C4-2B (cell line): ENCODE results near the gene SNED1.

ENCODE experiments used
- ZFX ChIP-seq: fragments of 450-650 bp; IDR thresholded peaks from 2 replicates; pipeline ENCODE4 v1.6.1; 2017
- TF ChIP-seq, protein P1 (sequence below): fragments of 450-650 bp; conservative IDR thresholded peaks from 2 replicates; pipeline ENCODE4 v1.5.1; 2017; ENCODE audit warnings: mild to moderate bottlenecking

GRCh38 chr2:241009191-241009590, 10.8 kb downstream of the SNED1 start:
- TF ChIP-seq, protein P1, sequence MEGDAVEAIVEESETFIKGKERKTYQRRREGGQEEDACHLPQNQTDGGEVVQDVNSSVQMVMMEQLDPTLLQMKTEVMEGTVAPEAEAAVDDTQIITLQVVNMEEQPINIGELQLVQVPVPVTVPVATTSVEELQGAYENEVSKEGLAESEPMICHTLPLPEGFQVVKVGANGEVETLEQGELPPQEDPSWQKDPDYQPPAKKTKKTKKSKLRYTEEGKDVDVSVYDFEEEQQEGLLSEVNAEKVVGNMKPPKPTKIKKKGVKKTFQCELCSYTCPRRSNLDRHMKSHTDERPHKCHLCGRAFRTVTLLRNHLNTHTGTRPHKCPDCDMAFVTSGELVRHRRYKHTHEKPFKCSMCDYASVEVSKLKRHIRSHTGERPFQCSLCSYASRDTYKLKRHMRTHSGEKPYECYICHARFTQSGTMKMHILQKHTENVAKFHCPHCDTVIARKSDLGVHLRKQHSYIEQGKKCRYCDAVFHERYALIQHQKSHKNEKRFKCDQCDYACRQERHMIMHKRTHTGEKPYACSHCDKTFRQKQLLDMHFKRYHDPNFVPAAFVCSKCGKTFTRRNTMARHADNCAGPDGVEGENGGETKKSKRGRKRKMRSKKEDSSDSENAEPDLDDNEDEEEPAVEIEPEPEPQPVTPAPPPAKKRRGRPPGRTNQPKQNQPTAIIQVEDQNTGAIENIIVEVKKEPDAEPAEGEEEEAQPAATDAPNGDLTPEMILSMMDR, result no peak
- no peak for TF ChIP-seq ZFX
